Measurements from ENCODE around the gene KIRREL2.

DNA sequence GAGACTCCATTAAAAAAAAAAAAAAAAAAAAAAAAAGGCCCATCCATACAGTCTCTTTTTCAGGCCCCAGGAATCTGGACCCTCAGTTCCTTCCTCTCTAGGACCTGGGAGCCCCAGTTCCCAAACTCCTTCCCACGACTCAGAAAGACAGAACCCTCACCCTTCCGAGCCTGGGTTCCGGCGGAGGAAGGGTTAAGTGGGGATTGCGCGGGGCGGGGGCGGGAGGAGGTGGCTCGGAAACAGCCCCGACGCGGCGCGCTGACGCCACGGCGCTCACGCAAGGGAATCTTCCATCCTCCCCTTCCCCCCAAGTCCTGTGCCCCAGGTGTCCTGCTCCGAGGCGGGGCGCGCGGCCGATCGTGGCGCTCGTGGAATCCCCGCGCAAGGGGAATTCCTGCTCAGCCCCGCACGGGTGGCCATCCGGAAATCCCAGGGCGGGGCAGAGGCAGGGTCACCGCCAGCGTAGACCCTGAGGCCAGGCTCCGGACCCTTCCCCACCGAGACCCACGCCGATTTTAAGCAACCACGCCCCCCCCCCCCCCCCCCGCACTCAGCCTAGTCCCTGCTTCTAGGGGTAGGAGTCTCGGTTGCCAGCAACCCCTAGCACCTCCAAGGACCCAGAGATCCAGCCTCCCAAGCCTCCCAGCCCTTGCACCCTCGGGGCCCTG lies 43.0 kb downstream of the KIRREL2 start:
- TF ChIP-seq, protein P1, sequence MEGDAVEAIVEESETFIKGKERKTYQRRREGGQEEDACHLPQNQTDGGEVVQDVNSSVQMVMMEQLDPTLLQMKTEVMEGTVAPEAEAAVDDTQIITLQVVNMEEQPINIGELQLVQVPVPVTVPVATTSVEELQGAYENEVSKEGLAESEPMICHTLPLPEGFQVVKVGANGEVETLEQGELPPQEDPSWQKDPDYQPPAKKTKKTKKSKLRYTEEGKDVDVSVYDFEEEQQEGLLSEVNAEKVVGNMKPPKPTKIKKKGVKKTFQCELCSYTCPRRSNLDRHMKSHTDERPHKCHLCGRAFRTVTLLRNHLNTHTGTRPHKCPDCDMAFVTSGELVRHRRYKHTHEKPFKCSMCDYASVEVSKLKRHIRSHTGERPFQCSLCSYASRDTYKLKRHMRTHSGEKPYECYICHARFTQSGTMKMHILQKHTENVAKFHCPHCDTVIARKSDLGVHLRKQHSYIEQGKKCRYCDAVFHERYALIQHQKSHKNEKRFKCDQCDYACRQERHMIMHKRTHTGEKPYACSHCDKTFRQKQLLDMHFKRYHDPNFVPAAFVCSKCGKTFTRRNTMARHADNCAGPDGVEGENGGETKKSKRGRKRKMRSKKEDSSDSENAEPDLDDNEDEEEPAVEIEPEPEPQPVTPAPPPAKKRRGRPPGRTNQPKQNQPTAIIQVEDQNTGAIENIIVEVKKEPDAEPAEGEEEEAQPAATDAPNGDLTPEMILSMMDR (IDR thresholded peaks at IDR 0.05), result no peak
- TF ChIP-seq EP300 (IDR thresholded peaks at IDR 0.05; ENCODE audit: low read depth) (no peak), POLR2A (IDR thresholded peaks at IDR 0.05) (peak; percentile 15), POLR2AphosphoS5 (IDR thresholded peaks at IDR 0.05) (peak; percentile 76 to 85 (median 83))

All from transverse colon (tissue), 4 donors.